Erythroblast (primary cell): ENCODE results near the gene HINT2.

ENCODE experiments used
- GATA1 ChIP-seq: IDR thresholded peaks from 2 replicates; pipeline ENCODE4 v1.6.1; 2011; ENCODE audit warnings: low read depth, mild to moderate bottlenecking, control low read depth, low read length, moderate library complexity
- POLR2A ChIP-seq: IDR thresholded peaks from 2 replicates; pipeline ENCODE4 v1.6.1; 2011; ENCODE audit warnings: mild to moderate bottlenecking, low read length

DNA sequence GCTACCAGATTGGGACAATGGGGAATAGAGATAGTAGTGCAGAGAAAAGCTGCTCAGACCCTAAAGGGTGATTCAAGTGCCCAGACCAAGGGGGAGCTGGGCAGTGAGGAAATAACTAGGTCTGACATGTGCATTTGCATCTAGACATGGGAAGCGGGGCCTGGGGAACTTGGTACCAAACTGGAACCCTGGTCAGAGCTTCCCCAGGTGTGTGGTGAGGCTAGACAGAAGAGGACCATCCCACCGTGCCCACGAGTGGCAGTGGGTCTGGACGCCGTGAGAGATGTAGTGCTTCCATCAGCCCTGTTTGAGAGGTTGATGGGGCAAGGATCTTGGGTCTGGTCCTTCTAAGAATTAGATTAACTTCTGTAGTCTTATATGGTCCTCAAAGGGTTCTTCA lies 21.8 kb upstream of the HINT2 start:
- peak; percentile 15 for TF ChIP-seq POLR2A
- TF ChIP-seq GATA1, result no peak
